GM12891 (cell line): ENCODE results near the gene IL22RA1.

Experiments
- PAX5 ChIP-seq: IDR thresholded peaks from 2 replicates; pipeline ENCODE4 v1.6.1; 2011; ENCODE audit warnings: low read length, moderate library complexity, mild to moderate bottlenecking; ENCODE audit not compliant: insufficient read depth, severe bottlenecking
- POLR2A ChIP-seq: IDR thresholded peaks from 2 replicates; pipeline ENCODE4 v1.6.1; 2011; ENCODE audit warnings: low read depth, low read length, control low read depth
- POLR2AphosphoS5 ChIP-seq: IDR thresholded peaks from 2 replicates; pipeline ENCODE4 v1.6.1; 2011; ENCODE audit warnings: low read depth, low read length, control low read depth
- TAF1 ChIP-seq: IDR thresholded peaks from 2 replicates; pipeline ENCODE4 v1.6.1; 2011; ENCODE audit warnings: low read depth, low read length, control low read depth

GRCh38 chr1:24156542-24157260 is 13.8 kb upstream of the IL22RA1 start:
- TF ChIP-seq TAF1 = no peak
- TF ChIP-seq POLR2A = no peak
- no peak for TF ChIP-seq POLR2AphosphoS5
- TF ChIP-seq PAX5 = no peak
